Measurements from ENCODE around the gene MRPL55.
A peak's percentile ranks its signal among the peaks of the same experiment; 100 is the strongest.

MRPL55 gene

GRCh38 chr1:228092342-228093049 is 16.6 kb downstream of the MRPL55 start:
- peaks cover 10% of the 10 kb centered on the region for H3K36me3 Mint-ChIP-seq
- peaks cover 68% of the 10 kb centered on the region for H3K4me1 Mint-ChIP-seq (ENCODE audit: low read depth)
- no peaks in the 10 kb centered on the region for H3K9me3 Mint-ChIP-seq (ENCODE audit: low read depth)
- peak overlapping the region; percentile 75 for H3K27ac Mint-ChIP-seq
- H3K27me3 Mint-ChIP-seq, result no peaks in the 10 kb centered on the region
- H3K4me3 Mint-ChIP-seq, result no peak overlapping the region

GRCh38 chr1:228091084-228091483 is 18.0 kb downstream of the MRPL55 start:
- Mint-ChIP-seq H3K9me3 (ENCODE audit: low read depth) (no peaks in the 10 kb centered on the region), H3K4me3 (peak overlapping the region; percentile 17), H3K36me3 (peaks cover 10% of the 10 kb centered on the region), H3K4me1 (ENCODE audit: low read depth) (peaks cover 79% of the 10 kb centered on the region), H3K27me3 (no peaks in the 10 kb centered on the region), H3K27ac (peak overlapping the region; percentile 77)

GRCh38 chr1:228090613-228091081 is 18.5 kb downstream of the MRPL55 start:
- Mint-ChIP-seq H3K4me1 (ENCODE audit: low read depth) (peaks cover 79% of the 10 kb centered on the region), H3K27me3 (no peaks in the 10 kb centered on the region), H3K4me3 (peak overlapping the region; percentile 81), H3K9me3 (ENCODE audit: low read depth) (no peaks in the 10 kb centered on the region), H3K36me3 (peaks cover 10% of the 10 kb centered on the region), H3K27ac (peak overlapping the region; percentile 77)

GRCh38 chr1:228089519-228090380 is 19.3 kb downstream of the MRPL55 start:
- no peaks in the 10 kb centered on the region for H3K9me3 Mint-ChIP-seq (ENCODE audit: low read depth)
- no peaks in the 10 kb centered on the region for H3K27me3 Mint-ChIP-seq
- peak overlapping the region; percentile 89 for H3K27ac Mint-ChIP-seq
- H3K4me3 Mint-ChIP-seq, result peak overlapping the region; percentile 81
- peaks cover 12% of the 10 kb centered on the region for H3K36me3 Mint-ChIP-seq
- peaks cover 80% of the 10 kb centered on the region for H3K4me1 Mint-ChIP-seq (ENCODE audit: low read depth)

GRCh38 chr1:228088586-228089498 is 20.3 kb downstream of the MRPL55 start:
- no peaks in the 10 kb centered on the region for H3K27me3 Mint-ChIP-seq
- H3K27ac Mint-ChIP-seq, result peak overlapping the region; percentile 89
- H3K4me3 Mint-ChIP-seq, result peak overlapping the region; percentile 81
- H3K4me1 Mint-ChIP-seq (ENCODE audit: low read depth), result peaks cover 85% of the 10 kb centered on the region
- peaks cover 12% of the 10 kb centered on the region for H3K36me3 Mint-ChIP-seq
- no peaks in the 10 kb centered on the region for H3K9me3 Mint-ChIP-seq (ENCODE audit: low read depth)

GRCh38 chr1:228087771-228088251 is 21.3 kb downstream of the MRPL55 start:
- no peaks in the 10 kb centered on the region for H3K27me3 Mint-ChIP-seq
- peaks cover 85% of the 10 kb centered on the region for H3K4me1 Mint-ChIP-seq (ENCODE audit: low read depth)
- peak overlapping the region; percentile 81 for H3K4me3 Mint-ChIP-seq
- H3K9me3 Mint-ChIP-seq (ENCODE audit: low read depth), result no peaks in the 10 kb centered on the region
- peak overlapping the region; percentile 89 for H3K27ac Mint-ChIP-seq
- peaks cover 12% of the 10 kb centered on the region for H3K36me3 Mint-ChIP-seq

- Mint-ChIP-seq H3K27me3 (no peaks in the 10 kb centered on the region), H3K9me3 (ENCODE audit: low read depth) (no peaks in the 10 kb centered on the region), H3K36me3 (peaks cover 12% of the 10 kb centered on the region), H3K4me1 (ENCODE audit: low read depth) (peaks cover 66% of the 10 kb centered on the region), H3K27ac (peak overlapping the region; percentile 96), H3K4me3 (peak overlapping the region; percentile 94)
Measured at GRCh38 chr1:228085287-228085951, 23.7 kb downstream of the MRPL55 start.

- peaks cover 59% of the 10 kb centered on the region for H3K4me1 Mint-ChIP-seq (ENCODE audit: low read depth)
- peak overlapping the region; percentile 94 for H3K4me3 Mint-ChIP-seq
- H3K36me3 Mint-ChIP-seq, result peaks cover 12% of the 10 kb centered on the region
- H3K27ac Mint-ChIP-seq, result peak overlapping the region; percentile 96
- no peaks in the 10 kb centered on the region for H3K9me3 Mint-ChIP-seq (ENCODE audit: low read depth)
- H3K27me3 Mint-ChIP-seq, result no peaks in the 10 kb centered on the region
Measured at GRCh38 chr1:228084797-228085196, 24.3 kb downstream of the MRPL55 start.

GRCh38 chr1:228084325-228084724 is 24.8 kb downstream of the MRPL55 start:
- H3K36me3 Mint-ChIP-seq, result peaks cover 12% of the 10 kb centered on the region
- H3K4me1 Mint-ChIP-seq (ENCODE audit: low read depth), result peaks cover 55% of the 10 kb centered on the region
- H3K9me3 Mint-ChIP-seq (ENCODE audit: low read depth), result no peaks in the 10 kb centered on the region
- peak overlapping the region; percentile 94 for H3K4me3 Mint-ChIP-seq
- H3K27ac Mint-ChIP-seq, result peak overlapping the region; percentile 96
- no peaks in the 10 kb centered on the region for H3K27me3 Mint-ChIP-seq

GRCh38 chr1:228083871-228084278 is 25.2 kb downstream of the MRPL55 start:
- Mint-ChIP-seq H3K4me3 (peak overlapping the region; percentile 94), H3K27ac (peak overlapping the region; percentile 96), H3K27me3 (no peaks in the 10 kb centered on the region), H3K4me1 (ENCODE audit: low read depth) (peaks cover 52% of the 10 kb centered on the region), H3K9me3 (ENCODE audit: low read depth) (no peaks in the 10 kb centered on the region), H3K36me3 (peaks cover 12% of the 10 kb centered on the region)

GRCh38 chr1:228082918-228083870 is 25.9 kb downstream of the MRPL55 start:
- peaks cover 12% of the 10 kb centered on the region for H3K36me3 Mint-ChIP-seq
- H3K4me1 Mint-ChIP-seq (ENCODE audit: low read depth), result peaks cover 45% of the 10 kb centered on the region
- H3K4me3 Mint-ChIP-seq, result peak overlapping the region; percentile 94
- no peaks in the 10 kb centered on the region for H3K9me3 Mint-ChIP-seq (ENCODE audit: low read depth)
- peak overlapping the region; percentile 96 for H3K27ac Mint-ChIP-seq
- H3K27me3 Mint-ChIP-seq, result no peaks in the 10 kb centered on the region

GRCh38 chr1:228082214-228082917 is 26.7 kb downstream of the MRPL55 start, which contains the start of gene ARF1:
Gene ARF1 (plus strand): TSS chr1:228082708. CDS start chr1:228097115, 14,407 bp downstream.
- H3K4me3 Mint-ChIP-seq, result peak within 1 kb of the TSS; percentile 94
- peaks cover 7% of the 10 kb centered on the region for H3K36me3 Mint-ChIP-seq
- H3K4me1 Mint-ChIP-seq (ENCODE audit: low read depth), result peaks cover 37% of the 10 kb centered on the region
- no peaks in the 10 kb centered on the region for H3K9me3 Mint-ChIP-seq (ENCODE audit: low read depth)
- no peaks in the 10 kb centered on the region for H3K27me3 Mint-ChIP-seq
- H3K27ac Mint-ChIP-seq, result peak within 1 kb of the TSS; percentile 96
